ENCODE data around the gene GTPBP6. TPM values are rescaled to one million over a fixed set of nuclear protein-coding genes. Genes with fewer than 3 reads are reported as not detected.

GTPBP6 gene, protein sequence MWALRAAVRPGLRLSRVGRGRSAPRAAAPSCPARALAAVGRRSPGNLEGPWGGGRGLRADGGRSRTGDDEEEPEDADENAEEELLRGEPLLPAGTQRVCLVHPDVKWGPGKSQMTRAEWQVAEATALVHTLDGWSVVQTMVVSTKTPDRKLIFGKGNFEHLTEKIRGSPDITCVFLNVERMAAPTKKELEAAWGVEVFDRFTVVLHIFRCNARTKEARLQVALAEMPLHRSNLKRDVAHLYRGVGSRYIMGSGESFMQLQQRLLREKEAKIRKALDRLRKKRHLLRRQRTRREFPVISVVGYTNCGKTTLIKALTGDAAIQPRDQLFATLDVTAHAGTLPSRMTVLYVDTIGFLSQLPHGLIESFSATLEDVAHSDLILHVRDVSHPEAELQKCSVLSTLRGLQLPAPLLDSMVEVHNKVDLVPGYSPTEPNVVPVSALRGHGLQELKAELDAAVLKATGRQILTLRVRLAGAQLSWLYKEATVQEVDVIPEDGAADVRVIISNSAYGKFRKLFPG
- total RNA-seq (2021; ENCODE audit: unreplicated experiment) = 41.6 TPM
- polyA plus RNA-seq (2012) = 32.2 and 36.5 TPM in 2 replicates
- Bru-seq, nascent RNA = percentile 61 among the genes with signal in this experiment
- BruChase-seq, experiment 1, labeled RNA remaining after a 6-hour chase = percentile 88 among the genes with signal in this experiment
- BruChase-seq, experiment 2, labeled RNA remaining after a 2-hour chase = percentile 86 among the genes with signal in this experiment
- long read RNA-seq, transcript GTPBP6-201 (10 exons, 1,907 nt) = major isoform, 68 of 124 reads
- long read RNA-seq, partial matches to known transcripts = 33 of 124 reads
- long read RNA-seq, other reads (novel, unspliced or antisense) = 22 of 124 reads

DNA sequence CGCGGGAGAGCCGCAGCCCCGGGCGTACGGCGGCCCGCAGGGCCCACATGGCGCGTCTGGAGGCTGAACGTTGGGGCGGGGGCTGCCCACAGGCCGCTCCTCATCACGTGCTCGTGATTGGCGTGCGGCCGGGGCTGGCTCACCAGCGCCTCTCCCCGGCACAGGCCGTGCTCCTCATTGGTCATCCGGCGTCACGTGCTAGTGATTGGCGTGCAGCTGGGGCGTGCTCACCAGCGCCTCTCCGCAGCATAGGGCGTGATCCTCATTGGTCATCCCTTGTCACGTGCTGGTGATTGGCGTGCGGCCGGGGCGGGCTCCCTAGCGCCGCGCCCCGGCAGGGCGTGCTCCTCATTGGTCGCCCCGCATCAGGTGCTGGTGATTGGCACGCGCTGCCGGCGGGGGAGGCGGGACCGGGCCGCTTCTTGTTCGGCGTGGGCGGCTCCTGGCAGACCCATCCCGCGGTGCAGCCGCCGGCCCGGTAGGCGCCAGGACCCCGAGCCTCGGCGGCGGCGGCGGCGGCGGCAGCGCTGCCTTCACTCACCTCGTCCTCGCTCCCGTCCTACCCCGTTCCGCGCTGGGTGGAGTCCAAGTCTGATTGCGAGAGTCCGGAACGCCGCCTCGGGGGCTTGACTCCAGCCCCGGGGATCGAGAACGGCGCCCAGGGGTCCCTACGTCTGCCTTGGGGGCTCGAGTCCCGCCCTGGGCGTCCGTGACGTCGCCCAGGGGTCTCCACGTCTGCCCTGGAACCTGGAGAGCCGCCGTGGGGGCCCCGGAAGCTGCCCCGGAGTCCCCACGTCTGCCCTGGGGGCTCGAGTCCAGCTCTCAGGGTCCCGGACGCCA is at the start of gene GTPBP6:
TSS of gene GTPBP6 (minus strand) at position 58 of the 840 bp plus-strand sequence. CDS start at position 49, 9 bp downstream.
- ChIA-PET CTCF (no interaction called here), POLR2A (no interaction called here), RAD21 (ENCODE audit: low non-redundant PET in 1 of 2, low total read pairs in 2 of 2, uncharacterized antibody in 2 of 2, unreplicated experiment in 2 of 2) (no interaction called here)
- TF ChIP-seq ZFX (IDR thresholded peaks at IDR 0.05) (peak; percentile 54; the same call in 1 of the 2 replicates), POLR2AphosphoS5 (IDR thresholded peaks at IDR 0.05; ENCODE audit: low read depth, low read length) (peak; percentile 74), POLR2A (IDR thresholded peaks at IDR 0.05; ENCODE audit: borderline replicate concordance, extremely low read depth, insufficient read depth, insufficient read length) (peak; percentile 8), SIN3A (IDR thresholded peaks at IDR 0.05; ENCODE audit: low read depth) (no peak)
- ATAC-seq = peak; percentile 81
- Histone ChIP-seq H3K27ac (ENCODE audit: low read depth, low read length) (peak within 1 kb of the TSS; percentile 85), H3K4me2 (ENCODE audit: low read length) (peak within 1 kb of the TSS; percentile 81), H2AFZ (ENCODE audit: low read depth, low read length, poor library complexity, severe bottlenecking) (no peak within 1 kb of the TSS), H3K9ac (ENCODE audit: low read length) (peak within 1 kb of the TSS; percentile 93), H3K79me2 (ENCODE audit: insufficient read depth, low read length) (peaks cover 13% of the 10 kb centered on the region; the same call in 1 of the 2 replicates), H4K20me1 (ENCODE audit: insufficient read depth) (no peaks in the 10 kb centered on the region), H3K27me3 (ENCODE audit: insufficient read depth, low read length) (no peaks in the 10 kb centered on the region), H3K4me1 (ENCODE audit: control insufficient read depth in 1 of 2, insufficient read depth in 2 of 2, low read length in 2 of 2) (peaks cover 3 to 24% of the 10 kb centered on the region in 2 experiments), H3K36me3 (ENCODE audit: control insufficient read depth in 1 of 2, insufficient read depth in 2 of 2, low read length in 2 of 2) (no peaks in the 10 kb centered on the region), H3K9me3 (ENCODE audit: control insufficient read depth in 1 of 2, insufficient read depth in 1 of 2, low read depth in 1 of 2, low read length in 2 of 2) (no peaks in the 10 kb centered on the region), H3K9me2 (ENCODE audit: insufficient read depth) (no peaks in the 10 kb centered on the region), H3K4me3 (replicated peaks in 1 of 2; ENCODE audit: low read depth in 1 of 2, low read length in 2 of 2) (peak within 1 kb of the TSS; percentile 72 to 76)
- intact Hi-C loops (cut with micrococcal nuclease) = loop anchor here (5.0 kb wide), 1 partner anchor 42 kb away; no protein-coding TSS in a partner anchor
- DNase-seq (ENCODE audit: low read depth, low spot score) = peak; percentile 95
- BruUV-seq (replicated peaks) = TSS peak; percentile 58

- Histone ChIP-seq H3K4me1 (ENCODE audit: control insufficient read depth in 1 of 2, insufficient read depth in 2 of 2, low read length in 2 of 2) (peaks cover 0 to 5% of the 10 kb centered on the region in 2 experiments; a peak in 1 of 4 replicates), H2AFZ (ENCODE audit: low read depth, low read length, poor library complexity, severe bottlenecking) (no peak overlapping the region), H4K20me1 (ENCODE audit: insufficient read depth) (no peaks in the 10 kb centered on the region), H3K9me2 (ENCODE audit: insufficient read depth) (no peaks in the 10 kb centered on the region), H3K4me2 (ENCODE audit: low read length) (no peak overlapping the region), H3K36me3 (ENCODE audit: control insufficient read depth in 1 of 2, insufficient read depth in 2 of 2, low read length in 2 of 2) (no peaks in the 10 kb centered on the region), H3K9ac (ENCODE audit: low read length) (no peak overlapping the region), H3K27me3 (ENCODE audit: insufficient read depth, low read length) (no peaks in the 10 kb centered on the region), H3K4me3 (replicated peaks in 1 of 2; ENCODE audit: low read depth in 1 of 2, low read length in 2 of 2) (no peak overlapping the region), H3K9me3 (ENCODE audit: control insufficient read depth in 1 of 2, insufficient read depth in 1 of 2, low read depth in 1 of 2, low read length in 2 of 2) (no peaks in the 10 kb centered on the region), H3K27ac (ENCODE audit: low read depth, low read length) (no peak overlapping the region), H3K79me2 (ENCODE audit: insufficient read depth, low read length) (no peaks in the 10 kb centered on the region)
- intact Hi-C loops (cut with micrococcal nuclease) = no loop called here
- no TSS peak for BruUV-seq (replicated peaks)
- no peak for DNase-seq (ENCODE audit: low read depth, low spot score)
- CTCF ChIA-PET = no interaction called here
- no peak for ATAC-seq
- TF ChIP-seq POLR2AphosphoS5 (IDR thresholded peaks at IDR 0.05; ENCODE audit: low read depth, low read length) (no peak), EGR1 (IDR thresholded peaks at IDR 0.05; ENCODE audit: low read depth) (no peak), SRF (IDR thresholded peaks at IDR 0.05; ENCODE audit: low read depth) (no peak), EZH2phosphoT487 (IDR thresholded peaks at IDR 0.05; ENCODE audit: borderline replicate concordance) (no peak), CBX3 (IDR thresholded peaks at IDR 0.05; ENCODE audit: low read depth) (no peak)
- TF ChIP-seq, protein P1, sequence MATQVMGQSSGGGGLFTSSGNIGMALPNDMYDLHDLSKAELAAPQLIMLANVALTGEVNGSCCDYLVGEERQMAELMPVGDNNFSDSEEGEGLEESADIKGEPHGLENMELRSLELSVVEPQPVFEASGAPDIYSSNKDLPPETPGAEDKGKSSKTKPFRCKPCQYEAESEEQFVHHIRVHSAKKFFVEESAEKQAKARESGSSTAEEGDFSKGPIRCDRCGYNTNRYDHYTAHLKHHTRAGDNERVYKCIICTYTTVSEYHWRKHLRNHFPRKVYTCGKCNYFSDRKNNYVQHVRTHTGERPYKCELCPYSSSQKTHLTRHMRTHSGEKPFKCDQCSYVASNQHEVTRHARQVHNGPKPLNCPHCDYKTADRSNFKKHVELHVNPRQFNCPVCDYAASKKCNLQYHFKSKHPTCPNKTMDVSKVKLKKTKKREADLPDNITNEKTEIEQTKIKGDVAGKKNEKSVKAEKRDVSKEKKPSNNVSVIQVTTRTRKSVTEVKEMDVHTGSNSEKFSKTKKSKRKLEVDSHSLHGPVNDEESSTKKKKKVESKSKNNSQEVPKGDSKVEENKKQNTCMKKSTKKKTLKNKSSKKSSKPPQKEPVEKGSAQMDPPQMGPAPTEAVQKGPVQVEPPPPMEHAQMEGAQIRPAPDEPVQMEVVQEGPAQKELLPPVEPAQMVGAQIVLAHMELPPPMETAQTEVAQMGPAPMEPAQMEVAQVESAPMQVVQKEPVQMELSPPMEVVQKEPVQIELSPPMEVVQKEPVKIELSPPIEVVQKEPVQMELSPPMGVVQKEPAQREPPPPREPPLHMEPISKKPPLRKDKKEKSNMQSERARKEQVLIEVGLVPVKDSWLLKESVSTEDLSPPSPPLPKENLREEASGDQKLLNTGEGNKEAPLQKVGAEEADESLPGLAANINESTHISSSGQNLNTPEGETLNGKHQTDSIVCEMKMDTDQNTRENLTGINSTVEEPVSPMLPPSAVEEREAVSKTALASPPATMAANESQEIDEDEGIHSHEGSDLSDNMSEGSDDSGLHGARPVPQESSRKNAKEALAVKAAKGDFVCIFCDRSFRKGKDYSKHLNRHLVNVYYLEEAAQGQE (IDR thresholded peaks at IDR 0.05; ENCODE audit: low read depth) = no peak
- RAD21 ChIA-PET (ENCODE audit: low non-redundant PET in 1 of 2, low total read pairs in 2 of 2, uncharacterized antibody in 2 of 2, unreplicated experiment in 2 of 2) = no interaction called here
- POLR2A ChIA-PET = no interaction called here
These were observed 49.3 kb upstream of the GTPBP6 start for GRCh38 chrX:367866-368265.

Data from HCT116 (cell line).